Skeletal muscle cell (primary cell): ENCODE results near the gene HIVEP2.

ENCODE experiments used
- DNase-seq: peaks from one replicate; pipeline ENCODE4 v3.0.0-alpha.2; 2010; ENCODE audit warnings: low read depth
- H3K4me3 ChIP-seq: 2 replicates; pipeline ENCODE4 v1.5.1; 2011; ENCODE audit warnings: low read depth, mild to moderate bottlenecking, control low read depth, low read length, moderate library complexity

The HIVEP2 gene

GRCh38 chr6:142805042-142805441 is 139.9 kb downstream of the HIVEP2 start:
- no peak overlapping the region for H3K4me3 ChIP-seq
- DNase-seq: no peak

- DNase-seq: no peak
- H3K4me3 ChIP-seq: no peak overlapping the region
Measured at GRCh38 chr6:142804490-142804889, 140.5 kb downstream of the HIVEP2 start.

GRCh38 chr6:142803495-142804058 is 141.4 kb downstream of the HIVEP2 start:
- DNase-seq: no peak
- H3K4me3 ChIP-seq: no peak overlapping the region

- no peak overlapping the region for H3K4me3 ChIP-seq
- no peak for DNase-seq
Measured at GRCh38 chr6:142803032-142803431, 141.9 kb downstream of the HIVEP2 start.

GRCh38 chr6:142802124-142802523 is 142.9 kb downstream of the HIVEP2 start:
- no peak overlapping the region for H3K4me3 ChIP-seq
- peak; percentile 99 for DNase-seq

- H3K4me3 ChIP-seq: no peak overlapping the region
Measured at GRCh38 chr6:142800240-142800639, 144.7 kb downstream of the HIVEP2 start.

GRCh38 chr6:142799639-142800038 is 145.3 kb downstream of the HIVEP2 start:
- no peak overlapping the region for H3K4me3 ChIP-seq
- DNase-seq: no peak

More at GRCh38 chr6:142800240-142800639, 144.7 kb downstream of the HIVEP2 start:
- no peak for DNase-seq

- no peak for DNase-seq
- no peak overlapping the region for H3K4me3 ChIP-seq
Measured at GRCh38 chr6:142797159-142797558, 147.8 kb downstream of the HIVEP2 start.

- peak; percentile 80 for DNase-seq
Measured at GRCh38 chr6:142796571-142796970, 148.4 kb downstream of the HIVEP2 start.

GRCh38 chr6:142796024-142796423 is 149.0 kb downstream of the HIVEP2 start:
- H3K4me3 ChIP-seq: no peak overlapping the region
- DNase-seq: no peak

More at GRCh38 chr6:142796571-142796970, 148.4 kb downstream of the HIVEP2 start:
- H3K4me3 ChIP-seq: no peak overlapping the region

GRCh38 chr6:142794424-142794823 is 150.6 kb downstream of the HIVEP2 start:
- no peak for DNase-seq
- no peak overlapping the region for H3K4me3 ChIP-seq

- no peak for DNase-seq
- H3K4me3 ChIP-seq: no peak overlapping the region
Measured at GRCh38 chr6:142790257-142790656, 154.7 kb downstream of the HIVEP2 start.

GRCh38 chr6:142787422-142787821 is 157.6 kb downstream of the HIVEP2 start:
- H3K4me3 ChIP-seq: no peak overlapping the region
- DNase-seq: no peak

- DNase-seq: no peak
- no peak overlapping the region for H3K4me3 ChIP-seq
Measured at GRCh38 chr6:142786476-142786875, 158.5 kb downstream of the HIVEP2 start.

GRCh38 chr6:142784344-142784743 is 160.6 kb downstream of the HIVEP2 start:
- DNase-seq: no peak
- H3K4me3 ChIP-seq: no peak overlapping the region

GRCh38 chr6:142783499-142783898 is 161.5 kb downstream of the HIVEP2 start:
- DNase-seq: no peak
- no peak overlapping the region for H3K4me3 ChIP-seq

- no peak overlapping the region for H3K4me3 ChIP-seq
- no peak for DNase-seq
Measured at GRCh38 chr6:142781129-142781528, 163.8 kb downstream of the HIVEP2 start.

GRCh38 chr6:142773859-142774648 is 170.9 kb downstream of the HIVEP2 start:
- H3K4me3 ChIP-seq: no peak overlapping the region
- DNase-seq: no peak

GRCh38 chr6:142773324-142773723 is 171.7 kb downstream of the HIVEP2 start:
- no peak for DNase-seq
- H3K4me3 ChIP-seq: no peak overlapping the region

- DNase-seq: no peak
- H3K4me3 ChIP-seq: no peak overlapping the region
Measured at GRCh38 chr6:142771162-142771561, 173.8 kb downstream of the HIVEP2 start.

GRCh38 chr6:142765306-142765705 is 179.7 kb downstream of the HIVEP2 start:
- H3K4me3 ChIP-seq: no peak overlapping the region
- DNase-seq: no peak
